Endometrium (tissue), 2 donors: ENCODE data around the gene TMC4.

Source experiments
- FAIRE-seq: peaks from 2 replicates; lab custom pipeline; 2012; peaks lifted over from hg19 to GRCh38; lab: Jason Lieb, UNC
- donor health status: control.
- donor health status: control.

The TMC4 gene

GRCh38 chr19:54129617-54129996 is 43.4 kb downstream of the TMC4 start:
- FAIRE-seq = no peak

- FAIRE-seq = no peak
Observed at GRCh38 chr19:54128796-54129616, 44.0 kb downstream of the TMC4 start.

GRCh38 chr19:54128441-54128725 is 44.6 kb downstream of the TMC4 start:
- no peak for FAIRE-seq

GRCh38 chr19:54127688-54128440 is 45.1 kb downstream of the TMC4 start:
- FAIRE-seq = no peak

GRCh38 chr19:54125713-54126112 is 47.2 kb downstream of the TMC4 start:
- no peak for FAIRE-seq

- no peak for FAIRE-seq
Observed at GRCh38 chr19:54124393-54124792, 48.6 kb downstream of the TMC4 start.

- no peak for FAIRE-seq
Observed at GRCh38 chr19:54123682-54124081, 49.3 kb downstream of the TMC4 start.

- no peak for FAIRE-seq
Observed at GRCh38 chr19:54121259-54121658, 51.7 kb downstream of the TMC4 start.

- FAIRE-seq = peak; percentile 95
Observed at GRCh38 chr19:54115109-54116063, 57.6 kb downstream of the TMC4 start, which contains the start of the genes PRPF31 and TFPT. TSS of gene PRPF31 (plus strand) at chr19:54115754. CDS start at chr19:54118279, 2,525 bp downstream. TSS of gene TFPT (minus strand) at chr19:54115657. CDS start at chr19:54115269, 388 bp downstream.

GRCh38 chr19:54114340-54115108 is 58.4 kb downstream of the TMC4 start:
- FAIRE-seq = no peak
